ENCODE data around the gene PDGFC. TPM values are rescaled to one million over a fixed set of nuclear protein-coding genes. Genes with fewer than 3 reads are reported as not detected.

PDGFC gene
- total and polyA plus RNA-seq, 2 experiments from 2014 or later: 35.5 to 63.3 TPM

GRCh38 chr4:156931267-156931666 is 40.3 kb downstream of the PDGFC start:
- no peaks in the 10 kb centered on the region for H3K9me3 ChIP-seq (ENCODE audit: low read depth)
- H3K4me2 ChIP-seq: peak overlapping the region; percentile 27
- peaks cover 81% of the 10 kb centered on the region for H3K79me2 ChIP-seq
- peak; percentile 26 for DNase-seq (ENCODE audit: low spot score)
- peaks cover 10% of the 10 kb centered on the region for H3K4me1 ChIP-seq (ENCODE audit: insufficient read depth)
- 24% methylated on average over 2 of the region's 2 CpGs for WGBS (ENCODE audit: low lambda C conversion rate, missing lambda C conversion rate)
- no peak overlapping the region for H3K4me3 ChIP-seq
- H4K20me1 ChIP-seq (ENCODE audit: insufficient read depth, poor library complexity, severe bottlenecking): no peaks in the 10 kb centered on the region
- H3K27me3 ChIP-seq: no peaks in the 10 kb centered on the region
- no peaks in the 10 kb centered on the region for H3K9me2 ChIP-seq (replicated peaks; ENCODE audit: insufficient read depth)
- H3K27ac ChIP-seq: peak overlapping the region; percentile 73
- no peaks in the 10 kb centered on the region for H3K36me3 ChIP-seq (replicated peaks; ENCODE audit: insufficient read depth, low read depth)
- no peak for TF ChIP-seq EZH2 (IDR thresholded peaks at IDR 0.05; ENCODE audit: borderline replicate concordance)
- no peak for TF ChIP-seq CTCF (IDR thresholded peaks at IDR 0.05; ENCODE audit: poor library complexity)
- TF ChIP-seq EZH2phosphoT487 (IDR thresholded peaks at IDR 0.05; ENCODE audit: low read depth, severe bottlenecking, unreplicated experiment): no peak
- H2AFZ ChIP-seq: no peak overlapping the region

GRCh38 chr4:156929386-156930105 is 42.1 kb downstream of the PDGFC start:
- peaks cover 10% of the 10 kb centered on the region for H3K4me1 ChIP-seq (ENCODE audit: insufficient read depth)
- no peaks in the 10 kb centered on the region for H3K9me2 ChIP-seq (replicated peaks; ENCODE audit: insufficient read depth)
- H4K20me1 ChIP-seq (ENCODE audit: insufficient read depth, poor library complexity, severe bottlenecking): no peaks in the 10 kb centered on the region
- WGBS (ENCODE audit: low lambda C conversion rate, missing lambda C conversion rate): 93% methylated on average over 3 of the region's 3 CpGs
- H3K27me3 ChIP-seq: no peaks in the 10 kb centered on the region
- H3K4me3 ChIP-seq: no peak overlapping the region
- no peaks in the 10 kb centered on the region for H3K36me3 ChIP-seq (replicated peaks; ENCODE audit: insufficient read depth, low read depth)
- H3K9me3 ChIP-seq (ENCODE audit: low read depth): no peaks in the 10 kb centered on the region
- H2AFZ ChIP-seq: no peak overlapping the region
- TF ChIP-seq EZH2 (IDR thresholded peaks at IDR 0.05; ENCODE audit: borderline replicate concordance): no peak
- no peak for TF ChIP-seq EZH2phosphoT487 (IDR thresholded peaks at IDR 0.05; ENCODE audit: low read depth, severe bottlenecking, unreplicated experiment)
- TF ChIP-seq CTCF (IDR thresholded peaks at IDR 0.05; ENCODE audit: poor library complexity): no peak
- DNase-seq (ENCODE audit: low spot score): no peak
- H3K79me2 ChIP-seq: peaks cover 84% of the 10 kb centered on the region
- H3K4me2 ChIP-seq: no peak overlapping the region
- peak overlapping the region; percentile 73 for H3K27ac ChIP-seq

GRCh38 chr4:156924774-156925315 is 46.8 kb downstream of the PDGFC start:
- Histone ChIP-seq H3K9me2 (replicated peaks; ENCODE audit: insufficient read depth) (no peaks in the 10 kb centered on the region), H3K4me1 (ENCODE audit: insufficient read depth) (no peaks in the 10 kb centered on the region), H3K27me3 (no peaks in the 10 kb centered on the region), H3K4me2 (no peak overlapping the region), H3K27ac (no peak overlapping the region), H2AFZ (no peak overlapping the region), H3K36me3 (replicated peaks; ENCODE audit: insufficient read depth, low read depth) (no peaks in the 10 kb centered on the region), H3K79me2 (peaks cover 100% of the 10 kb centered on the region), H4K20me1 (ENCODE audit: insufficient read depth, poor library complexity, severe bottlenecking) (no peaks in the 10 kb centered on the region), H3K4me3 (no peak overlapping the region), H3K9me3 (ENCODE audit: low read depth) (no peaks in the 10 kb centered on the region)
- no peak for DNase-seq (ENCODE audit: low spot score)
- no peak for TF ChIP-seq EZH2 (IDR thresholded peaks at IDR 0.05; ENCODE audit: borderline replicate concordance)
- no peak for TF ChIP-seq CTCF (IDR thresholded peaks at IDR 0.05; ENCODE audit: poor library complexity)
- TF ChIP-seq EZH2phosphoT487 (IDR thresholded peaks at IDR 0.05; ENCODE audit: low read depth, severe bottlenecking, unreplicated experiment): no peak

Measured in hepatocyte (in vitro differentiated cells).